HCT116 (cell line): Measurements from ENCODE around the gene IYD. TPM values are rescaled to one million over a fixed set of nuclear protein-coding genes. Genes with fewer than 3 reads are reported as not detected.

Experiments used
- ATAC-seq: fragments of 200-7000 bp; cut with Tn5 transposase; 2 replicates; pipeline ENCODE4 v1.9.1; 2020; ENCODE audit warnings: mild to moderate bottlenecking, moderate library complexity
- BruUV-seq: library from RNA; stranded (reverse); fragments of 400-500 nt; replicated peaks from 2 replicates; lab custom pipeline; 2021; lab: Mats Ljungman, UMichigan
- CTCF ChIA-PET: fragments of 300-600 bp; sonication (Branson Sonifier 250); formaldehyde crosslinking; loops from one replicate; lab custom pipeline; 2021; ENCODE audit warnings: antibody characterized with exemption; lab: Charles Lee
- POLR2A ChIA-PET: fragments of 300-600, 350-600 bp; sonication (Branson Sonifier 250); formaldehyde crosslinking; loops from one replicate; lab custom pipeline; 2021; ENCODE audit warnings: antibody characterized with exemption; lab: Charles Lee
- RAD21 ChIA-PET, 2 experiments: fragments of 300-600 bp; sonication (Branson Sonifier 250); formaldehyde crosslinking; loops; one replicate each; lab custom pipeline; 2023; ENCODE audit warnings: low total read pairs in 2 of 2; ENCODE audit not compliant: uncharacterized antibody in 2 of 2, unreplicated experiment in 2 of 2, low non-redundant PET in 1 of 2; lab: Charles Lee
- DNase-seq: peaks from one replicate; pipeline ENCODE4 v3.0.0-alpha.2; 2010; ENCODE audit warnings: low read depth, low spot score
- H2AFZ ChIP-seq: fragments of 200-600 bp; shearing (Covaris generic), sonication (generic); 2 replicates; pipeline ENCODE4 v1.6.1; 2017; ENCODE audit warnings: low read depth, mixed run types, mixed read lengths, antibody characterized with exemption, low read length; ENCODE audit not compliant: poor library complexity, severe bottlenecking
- H3K27ac ChIP-seq: 2 replicates; pipeline ENCODE4 v1.5.1; 2012; ENCODE audit warnings: low read depth, low read length
- H3K27me3 ChIP-seq: fragments of 200-600 bp; sonication (generic); 2 replicates; pipeline ENCODE4 v1.6.1; 2016; ENCODE audit warnings: mixed run types, low read length, mixed read lengths; ENCODE audit not compliant: insufficient read depth
- H3K36me3 ChIP-seq, 2 experiments: fragments of 200-500 bp in 1 of 2; fragments of 200-600 bp in 1 of 2; sonication (Bioruptor generic) in 1 of 2; sonication (generic) in 1 of 2; 2 replicates each; pipeline versions ENCODE4 v1.5.1 to v1.6.1; 2014 to 2016; ENCODE audit warnings: low read length in 2 of 2, inconsistent platforms in 1 of 2, mixed read lengths in 1 of 2, mixed run types in 1 of 2; ENCODE audit not compliant: insufficient read depth in 2 of 2, control insufficient read depth in 1 of 2
- H3K4me1 ChIP-seq, 2 experiments: fragments of 200-600 bp in 1 of 2; sonication (generic) in 1 of 2; 2 replicates each; pipeline versions ENCODE4 v1.5.1 to v1.6.1; 2012 to 2017; ENCODE audit warnings: low read length in 2 of 2, inconsistent platforms in 1 of 2, mild to moderate bottlenecking in 1 of 2, mixed read lengths in 1 of 2, mixed run types in 1 of 2, moderate library complexity in 1 of 2; ENCODE audit not compliant: insufficient read depth in 2 of 2, control insufficient read depth in 1 of 2
- H3K4me2 ChIP-seq: fragments of 200-600 bp; sonication (generic); 2 replicates; pipeline ENCODE4 v1.6.1; 2017; ENCODE audit warnings: mixed run types, low read length, mixed read lengths
- H3K4me3 ChIP-seq, 2 experiments: fragments of 200-600 bp in 1 of 2; sonication (generic) in 1 of 2; replicated peaks in 1 of 2; 2 replicates each; pipeline ENCODE4 v1.5.1; 2011 to 2016; ENCODE audit warnings: low read length in 2 of 2, control low read depth in 1 of 2, low read depth in 1 of 2, mild to moderate bottlenecking in 1 of 2, mixed read lengths in 1 of 2, mixed run types in 1 of 2
- H3K79me2 ChIP-seq: fragments of 200-600 bp; sonication (generic); 2 replicates; pipeline ENCODE4 v1.6.1; 2017; ENCODE audit warnings: mild to moderate bottlenecking, mixed run types, low read length, moderate library complexity, mixed read lengths; ENCODE audit not compliant: insufficient read depth
- H3K9ac ChIP-seq: fragments of 200-600 bp; sonication (generic); 2 replicates; pipeline ENCODE4 v1.6.1; 2016; ENCODE audit warnings: low read length, mixed read lengths
- H3K9me2 ChIP-seq: fragments of 200-600 bp; sonication (generic), shearing (Covaris generic); 2 replicates; pipeline ENCODE4 v1.6.1; 2017; ENCODE audit warnings: mixed run types, mild to moderate bottlenecking, moderate library complexity; ENCODE audit not compliant: insufficient read depth
- H3K9me3 ChIP-seq, 2 experiments: fragments of 200-500 bp in 1 of 2; fragments of 200-600 bp in 1 of 2; sonication (Bioruptor generic) in 1 of 2; sonication (generic) in 1 of 2; 2 replicates each; pipeline ENCODE4 v1.6.1; 2014 to 2017; ENCODE audit warnings: low read length in 2 of 2, mixed read lengths in 2 of 2, inconsistent platforms in 1 of 2, low read depth in 1 of 2, mild to moderate bottlenecking in 1 of 2, mixed run types in 1 of 2, moderate library complexity in 1 of 2; ENCODE audit not compliant: control insufficient read depth in 1 of 2, insufficient read depth in 1 of 2
- H4K20me1 ChIP-seq: fragments of 200-600 bp; sonication (generic), shearing (Covaris generic); 2 replicates; pipeline ENCODE4 v1.6.1; 2017; ENCODE audit warnings: mixed run types, mild to moderate bottlenecking, moderate library complexity; ENCODE audit not compliant: insufficient read depth
- CEBPB ChIP-seq: IDR thresholded peaks from 2 replicates; pipeline ENCODE4 v1.6.1; 2012; ENCODE audit warnings: low read depth
- ELF1 ChIP-seq: IDR thresholded peaks from 2 replicates; pipeline ENCODE4 v1.6.1; 2012; ENCODE audit warnings: low read depth, borderline replicate concordance
- EZH2 ChIP-seq: fragments of 200-600 bp; sonication (generic); IDR thresholded peaks from 2 replicates; pipeline ENCODE4 v1.6.1; 2017; ENCODE audit warnings: antibody characterized with exemption, mixed run types
- EZH2phosphoT487 ChIP-seq: fragments of 200-600 bp; IDR thresholded peaks from 2 replicates; pipeline ENCODE4 v1.6.1; 2018; ENCODE audit warnings: antibody characterized with exemption, borderline replicate concordance
- SIN3A ChIP-seq: IDR thresholded peaks from 2 replicates; pipeline ENCODE4 v1.6.1; 2012; ENCODE audit warnings: low read depth
- SP1 ChIP-seq: IDR thresholded peaks from 2 replicates; pipeline ENCODE4 v1.6.1; 2012; ENCODE audit warnings: low read depth
- TCF7L2 ChIP-seq: IDR thresholded peaks from 2 replicates; pipeline ENCODE4 v1.7.0; 2011; ENCODE audit warnings: borderline replicate concordance, inconsistent platforms; ENCODE audit not compliant: insufficient read depth, insufficient read length; ENCODE audit errors: extremely low read depth
- YY1 ChIP-seq: IDR thresholded peaks from 2 replicates; pipeline ENCODE4 v1.6.1; 2011; ENCODE audit warnings: low read length, low read depth, moderate library complexity, mild to moderate bottlenecking; ENCODE audit not compliant: insufficient replicate concordance; ENCODE audit errors: extremely low read depth
- intact Hi-C: fragments of 100-400 bp; cut with micrococcal nuclease; formaldehyde crosslinking; loops from 2 replicates; pipeline ENCODE4 v1.10.0; 2022
- total RNA-seq: library from RNA; stranded (reverse); gene quantifications from one replicate; pipeline ENCODE4 v1.2.1, GENCODE V29; 2021; ENCODE audit not compliant: unreplicated experiment
- TF ChIP-seq, protein P1 (sequence below): IDR thresholded peaks from 2 replicates; pipeline ENCODE4 v1.6.1; 2012

IYD gene
- total RNA-seq, 1 experiment from 2014 or later: not detected

DNA sequence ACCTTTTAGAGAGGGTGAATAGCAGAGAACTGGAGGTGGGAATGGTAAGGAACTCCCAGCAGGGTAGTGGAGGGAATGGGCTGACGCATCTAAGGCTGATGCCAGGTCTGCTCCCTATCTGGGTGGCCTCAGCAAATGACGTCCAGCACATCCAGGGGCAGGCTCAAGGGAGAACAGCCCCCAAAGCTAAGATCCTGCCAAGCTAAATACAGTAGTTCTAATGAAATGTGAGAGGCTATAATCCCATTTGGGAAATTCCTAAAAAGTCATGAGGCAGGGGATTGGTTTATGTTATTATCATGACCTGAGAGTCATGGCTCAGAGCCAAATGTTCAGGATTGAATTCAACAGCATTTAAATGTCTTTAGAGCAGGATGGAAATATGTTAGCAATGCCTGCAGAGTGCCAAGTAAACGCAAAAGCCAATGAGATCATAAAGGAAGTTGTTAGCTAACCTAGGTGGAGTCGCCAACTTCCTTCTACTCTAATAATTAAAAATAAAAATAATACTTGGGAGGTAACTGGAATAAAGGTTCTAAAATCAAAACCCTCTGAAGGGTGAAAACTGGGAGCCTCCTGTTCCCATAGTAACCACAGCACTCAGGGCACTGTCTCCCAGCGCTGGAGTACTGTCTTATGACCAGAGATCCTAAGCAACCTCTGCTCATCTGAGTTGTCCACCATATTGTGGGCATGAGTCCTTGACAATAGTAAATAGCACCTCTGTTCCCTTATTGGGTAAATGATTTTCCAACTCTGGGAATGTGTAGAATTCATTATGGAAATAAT, 34.8 kb downstream of the IYD start:
- H3K4me1 ChIP-seq: no peaks in the 10 kb centered on the region
- TF ChIP-seq, protein P1, sequence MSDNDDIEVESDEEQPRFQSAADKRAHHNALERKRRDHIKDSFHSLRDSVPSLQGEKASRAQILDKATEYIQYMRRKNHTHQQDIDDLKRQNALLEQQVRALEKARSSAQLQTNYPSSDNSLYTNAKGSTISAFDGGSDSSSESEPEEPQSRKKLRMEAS: no peak
- H3K36me3 ChIP-seq: no peaks in the 10 kb centered on the region
- CTCF ChIA-PET: interaction anchor here (0.7 to 1.1 kb wide), 2 partner anchors 8 kb away, joined by 3 read pairs; no protein-coding TSS in a partner anchor
- POLR2A ChIA-PET: no interaction called here
- no peaks in the 10 kb centered on the region; a peak in 1 of 4 replicates for H3K9me3 ChIP-seq
- intact Hi-C loops: no loop called here
- no peak for ATAC-seq
- no peak overlapping the region for H3K9ac ChIP-seq
- H3K27me3 ChIP-seq: no peaks in the 10 kb centered on the region
- no peak overlapping the region for H3K4me2 ChIP-seq
- H3K9me2 ChIP-seq: no peaks in the 10 kb centered on the region
- no peak overlapping the region for H2AFZ ChIP-seq
- no peak overlapping the region for H3K27ac ChIP-seq
- H3K4me3 ChIP-seq: no peak overlapping the region
- RAD21 ChIA-PET: no interaction called here
- BruUV-seq: no TSS peak
- no peak for DNase-seq
- no peaks in the 10 kb centered on the region for H3K79me2 ChIP-seq
- no peaks in the 10 kb centered on the region for H4K20me1 ChIP-seq

DNA sequence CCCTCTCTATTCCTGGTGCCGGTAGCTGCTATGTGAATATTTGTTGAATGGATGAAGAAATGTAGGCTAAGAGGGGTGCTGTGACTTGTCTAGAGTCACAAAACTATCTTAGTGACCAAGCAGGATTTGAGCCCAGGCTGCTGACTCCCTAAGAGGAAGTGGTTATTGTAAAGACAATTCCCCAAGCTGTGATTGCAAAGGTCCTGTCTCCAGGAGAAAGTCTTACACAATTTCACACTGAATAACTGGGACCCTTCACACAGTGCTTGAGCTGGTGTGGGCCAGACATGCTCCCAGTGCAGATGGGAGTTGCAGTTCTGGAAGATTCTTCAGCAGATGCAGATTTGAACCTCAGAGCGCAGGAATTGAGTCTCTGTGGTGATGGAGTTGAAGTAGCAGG, 38.1 kb downstream of the IYD start:
- no peak for TF ChIP-seq YY1
- TF ChIP-seq SIN3A: no peak
- no peak for TF ChIP-seq TCF7L2
- TF ChIP-seq ELF1: no peak
- no peak for TF ChIP-seq CEBPB
- no peak for TF ChIP-seq SP1
- TF ChIP-seq EZH2phosphoT487: no peak
- no peak for TF ChIP-seq EZH2
- BruUV-seq: no TSS peak
- ChIA-PET CTCF (no interaction called here), RAD21 (no interaction called here), POLR2A (no interaction called here)
- no peaks in the 10 kb centered on the region; a peak in 1 of 4 replicates for H3K9me3 ChIP-seq
- no peaks in the 10 kb centered on the region for H3K36me3 ChIP-seq
- H3K27me3 ChIP-seq: no peaks in the 10 kb centered on the region
- H3K4me2 ChIP-seq: no peak overlapping the region
- DNase-seq (no peak), ATAC-seq (no peak)
- no peaks in the 10 kb centered on the region for H3K79me2 ChIP-seq
- intact Hi-C loops: no loop called here
- no peak overlapping the region for H2AFZ ChIP-seq
- no peak overlapping the region for H3K4me3 ChIP-seq
- no peaks in the 10 kb centered on the region for H3K9me2 ChIP-seq
- no peaks in the 10 kb centered on the region for H4K20me1 ChIP-seq
- H3K4me1 ChIP-seq: no peaks in the 10 kb centered on the region; a peak in 1 of 4 replicates
- H3K27ac ChIP-seq: no peak overlapping the region
- no peak overlapping the region for H3K9ac ChIP-seq
